OCI-M2 (cell line): ENCODE results near the gene PCBP3.

Source experiments
- DNase-seq: peaks from one replicate; lab custom pipeline; 2025; ENCODE audit not compliant: unreplicated experiment; lab: John Stamatoyannopoulos, UW

PCBP3 gene

GRCh38 chr21:45859041-45859761 is 215.7 kb downstream of the PCBP3 start:
- no peak for DNase-seq

GRCh38 chr21:45859762-45860357 is 216.3 kb downstream of the PCBP3 start:
- DNase-seq: no peak

GRCh38 chr21:45860493-45861155 is 217.1 kb downstream of the PCBP3 start:
- DNase-seq: no peak

GRCh38 chr21:45861156-45861870 is 217.8 kb downstream of the PCBP3 start:
- DNase-seq: no peak

GRCh38 chr21:45862543-45863207 is 219.2 kb downstream of the PCBP3 start:
- DNase-seq: no peak

GRCh38 chr21:45863267-45863666 is 219.7 kb downstream of the PCBP3 start:
- no peak for DNase-seq

GRCh38 chr21:45863751-45864150 is 220.2 kb downstream of the PCBP3 start:
- no peak for DNase-seq

GRCh38 chr21:45864436-45864835 is 220.9 kb downstream of the PCBP3 start:
- DNase-seq: no peak

- no peak for DNase-seq
Measured at GRCh38 chr21:45865106-45865835, 221.7 kb downstream of the PCBP3 start.

GRCh38 chr21:45866551-45866950 is 223.0 kb downstream of the PCBP3 start:
- DNase-seq: no peak

GRCh38 chr21:45867041-45867666 is 223.6 kb downstream of the PCBP3 start:
- no peak for DNase-seq

- DNase-seq: no peak
Measured at GRCh38 chr21:45867671-45868081, 224.2 kb downstream of the PCBP3 start.

GRCh38 chr21:45868086-45868485 is 224.6 kb downstream of the PCBP3 start:
- no peak for DNase-seq

- no peak for DNase-seq
Measured at GRCh38 chr21:45868488-45868887, 225.0 kb downstream of the PCBP3 start.

GRCh38 chr21:45869121-45870007 is 225.8 kb downstream of the PCBP3 start:
- no peak for DNase-seq

- no peak for DNase-seq
Measured at GRCh38 chr21:45870421-45870820, 226.9 kb downstream of the PCBP3 start.

- no peak for DNase-seq
Measured at GRCh38 chr21:45870851-45871615, 227.5 kb downstream of the PCBP3 start.

- no peak for DNase-seq
Measured at GRCh38 chr21:45871616-45872236, 228.2 kb downstream of the PCBP3 start.
